Bronchial epithelial cell (primary cell): Measurements from ENCODE around the gene CHRM4. TPM values are rescaled to one million over a fixed set of nuclear protein-coding genes. Genes with fewer than 3 reads are reported as not detected.
A peak's percentile ranks its signal among the peaks of the same experiment; 100 is the strongest.

Source experiments
- DNase-seq: peaks from one replicate; pipeline ENCODE4 v3.0.0-alpha.2; 2010; ENCODE audit warnings: low read depth
- FAIRE-seq: peaks from 2 replicates; lab custom pipeline; 2011; peaks lifted over from hg19 to GRCh38; lab: Jason Lieb, UNC
- H3K27me3 ChIP-seq: 2 replicates; pipeline ENCODE4 v1.5.1; 2011; ENCODE audit warnings: low read length; ENCODE audit not compliant: control insufficient read depth, insufficient read depth
- H3K36me3 ChIP-seq: 2 replicates; pipeline ENCODE4 v1.5.1; 2011; ENCODE audit warnings: low read length; ENCODE audit not compliant: control insufficient read depth, insufficient read depth
- H3K4me3 ChIP-seq: 2 replicates; pipeline ENCODE4 v1.5.1; 2011; ENCODE audit warnings: mild to moderate bottlenecking, low read depth, low read length, control low read depth
- CTCF ChIP-seq: IDR thresholded peaks from 2 replicates; pipeline ENCODE4 v1.5.1; 2011; ENCODE audit warnings: mild to moderate bottlenecking, moderate library complexity, low read length, control low read depth, inconsistent platforms; ENCODE audit not compliant: insufficient read depth, severe bottlenecking
- total RNA-seq: library from RNA; depleted of rRNA; stranded (reverse); fragments of >200 nt; gene quantifications from 2 replicates; pipeline ENCODE4 v1.2.1, GENCODE V29; 2014

CHRM4 gene
- total RNA-seq, 1 donor from 2014 or later = not detected

- DNase-seq (no peak), FAIRE-seq (no peak)
- H3K4me3 ChIP-seq = no peak overlapping the region
- no peaks in the 10 kb centered on the region for H3K27me3 ChIP-seq
- no peak for TF ChIP-seq CTCF
- peaks cover 12% of the 10 kb centered on the region for H3K36me3 ChIP-seq
These were observed 11.7 kb upstream of the CHRM4 start for GRCh38 chr11:46402957-46403902.

DNA sequence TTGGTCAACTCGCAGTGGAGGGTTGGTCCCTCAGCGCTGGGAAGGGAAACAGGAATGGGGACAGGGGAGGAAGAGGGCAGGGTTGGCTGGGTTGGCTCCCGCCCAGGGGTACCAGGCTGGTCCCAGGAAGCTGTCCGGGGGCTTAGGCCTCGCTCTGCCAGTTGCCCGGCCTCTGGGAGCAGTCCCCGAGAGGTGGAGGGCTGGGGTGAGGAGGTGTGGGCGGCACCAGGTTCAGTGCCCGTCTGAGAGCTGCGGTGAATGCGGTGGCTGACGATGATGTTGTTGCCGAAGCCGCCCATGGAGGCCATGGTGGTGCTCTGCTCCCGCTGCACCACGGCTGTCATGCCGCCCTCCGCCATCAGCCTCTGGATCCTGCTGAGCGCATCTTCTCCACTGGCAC, 6.0 kb upstream of the CHRM4 start:
- H3K27me3 ChIP-seq = no peaks in the 10 kb centered on the region
- DNase-seq (no peak), FAIRE-seq (no peak)
- H3K4me3 ChIP-seq = no peak overlapping the region
- TF ChIP-seq CTCF = no peak
- H3K36me3 ChIP-seq = peaks cover 5% of the 10 kb centered on the region

- Histone ChIP-seq H3K36me3 (peaks cover 4% of the 10 kb centered on the region), H3K4me3 (no peak overlapping the region), H3K27me3 (peaks cover 18% of the 10 kb centered on the region)
- FAIRE-seq (no peak), DNase-seq (no peak)
- TF ChIP-seq CTCF = no peak
These were observed 2.2 kb upstream of the CHRM4 start for GRCh38 chr11:46393759-46394158.

- Histone ChIP-seq H3K27me3 (peaks cover 21% of the 10 kb centered on the region), H3K36me3 (peaks cover 4% of the 10 kb centered on the region), H3K4me3 (no peak overlapping the region)
- TF ChIP-seq CTCF = no peak
- FAIRE-seq = no peak
- DNase-seq = no peak
These were observed 1.6 kb upstream of the CHRM4 start for GRCh38 chr11:46393231-46393616.

GRCh38 chr11:46392421-46393230, 1.1 kb upstream of the CHRM4 start:
- DNase-seq = peak; percentile 42
- FAIRE-seq = no peak
- peaks cover 3% of the 10 kb centered on the region for H3K36me3 ChIP-seq
- peak overlapping the region; percentile 29 for H3K4me3 ChIP-seq
- no peak for TF ChIP-seq CTCF
- peaks cover 26% of the 10 kb centered on the region for H3K27me3 ChIP-seq
